ENCODE measurements around the gene STPG3.

STPG3 gene

DNA sequence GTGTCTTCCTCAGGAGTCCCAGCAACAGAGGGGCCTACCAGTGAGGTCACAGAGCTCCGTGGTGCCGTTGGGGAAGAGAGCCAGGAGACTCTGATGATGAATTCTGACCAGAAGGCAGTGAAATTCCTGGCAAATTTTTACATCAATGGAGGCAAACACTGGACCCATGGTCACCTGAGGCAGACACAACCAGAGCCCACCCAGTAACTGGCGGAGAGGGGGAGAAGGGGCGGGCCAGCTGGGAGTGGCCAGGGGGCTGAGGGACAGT lies at the start of gene STPG3:
Gene STPG3, plus strand, starts transcription at position 93 of the 268 bp plus-strand sequence. Its CDS starts 1 bp downstream, at position 94.
- no peak for DNase-seq (ENCODE audit: insufficient read length, low spot score)
- FAIRE-seq, result no peak

DNA sequence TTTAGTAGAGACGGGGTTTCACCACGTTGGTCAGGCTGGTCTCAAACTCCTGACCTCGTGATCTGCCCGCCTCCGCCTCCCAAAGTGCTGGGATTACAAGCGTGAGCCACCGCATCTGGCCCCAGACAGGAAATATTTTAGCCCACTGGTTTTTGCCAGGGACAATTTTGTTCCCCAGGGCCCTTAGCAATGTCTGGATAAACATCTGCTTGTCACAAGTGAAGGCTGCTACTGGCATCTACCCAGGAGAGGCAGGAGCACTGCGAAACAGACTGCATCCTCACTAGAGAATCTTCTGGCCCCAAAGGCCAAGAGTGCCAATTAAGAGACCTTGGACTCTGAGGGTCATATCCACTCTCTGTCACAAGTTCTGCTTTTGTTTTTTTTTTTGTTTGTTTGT lies 48.1 kb upstream of the STPG3 start:
- DNase-seq (ENCODE audit: insufficient read length, low spot score), result no peak
- FAIRE-seq, result no peak

DNA sequence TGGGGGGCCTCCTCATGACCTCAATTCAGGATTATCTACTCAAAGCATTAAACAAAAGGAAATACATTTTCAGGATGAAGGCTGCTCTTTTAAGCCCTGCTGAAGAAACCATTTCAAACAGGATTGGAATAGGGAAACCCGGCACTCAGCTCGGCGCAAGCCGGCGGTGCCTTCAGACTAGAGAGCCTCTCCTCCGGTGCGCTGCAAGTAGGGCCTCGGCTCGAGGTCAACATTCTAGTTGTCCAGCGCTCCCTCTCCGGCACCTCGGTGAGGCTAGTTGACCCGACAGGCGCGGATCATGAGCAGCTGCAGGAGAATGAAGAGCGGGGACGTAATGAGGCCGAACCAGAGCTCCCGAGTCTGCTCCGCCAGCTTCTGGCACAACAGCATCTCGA lies 46.4 kb upstream of the STPG3 start:
- DNase-seq (ENCODE audit: insufficient read length, low spot score) (no peak), FAIRE-seq (no peak)

DNA sequence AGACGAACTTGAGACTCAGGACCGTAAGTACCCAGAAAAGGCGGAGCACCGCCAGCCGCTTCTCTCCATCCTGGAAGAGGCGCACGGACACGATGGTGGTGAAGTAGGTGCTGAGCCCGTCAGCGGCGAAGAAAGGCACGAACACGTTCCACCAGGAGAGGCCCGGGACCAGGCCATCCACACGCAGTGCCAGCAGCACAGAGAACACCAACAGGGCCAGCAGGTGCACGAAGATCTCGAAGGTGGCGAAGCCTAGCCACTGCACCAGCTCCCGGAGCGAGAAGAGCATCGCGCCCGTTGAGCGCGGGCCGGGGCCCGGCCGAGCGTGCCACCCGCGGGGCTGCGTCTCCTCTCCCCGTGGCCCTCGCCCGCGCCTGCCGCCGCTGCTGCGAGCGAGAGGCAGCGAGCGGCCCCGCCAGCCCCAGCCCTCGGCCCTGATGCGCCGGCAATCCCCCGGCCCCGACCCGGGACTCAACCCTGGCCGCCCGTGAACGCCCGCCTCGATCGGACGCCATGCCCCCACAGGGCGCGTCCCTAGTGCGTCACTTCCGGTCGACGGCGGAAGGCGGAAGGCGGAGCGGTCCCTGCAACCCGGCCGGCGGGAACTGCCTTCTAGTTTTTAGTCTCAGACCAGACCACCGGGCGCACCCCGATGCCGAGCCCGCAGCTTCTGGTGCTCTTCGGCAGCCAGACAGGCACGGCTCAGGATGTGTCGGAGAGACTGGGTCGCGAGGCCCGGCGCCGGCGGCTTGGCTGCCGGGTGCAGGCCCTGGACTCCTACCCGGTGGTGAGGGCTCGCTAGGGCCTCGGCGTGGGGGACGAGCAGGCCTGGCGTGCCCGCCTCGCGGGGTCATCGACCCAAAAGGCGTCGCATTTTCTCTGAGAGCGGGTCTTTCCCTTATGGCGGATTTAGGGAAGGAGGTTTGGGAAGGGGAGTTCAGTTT lies 45.7 kb upstream of the STPG3 start, which contains the start of the genes NDOR1 and TMEM203:
Gene NDOR1, plus strand, starts transcription at position 575 of the 944 bp plus-strand sequence. Its CDS starts 78 bp downstream, at position 653.
Gene TMEM203, minus strand, starts transcription at position 523 of the 944 bp plus-strand sequence. Its CDS starts 234 bp downstream, at position 289.
- FAIRE-seq (peak; percentile 89), DNase-seq (ENCODE audit: insufficient read length, low spot score) (peak; percentile 98)

DNA sequence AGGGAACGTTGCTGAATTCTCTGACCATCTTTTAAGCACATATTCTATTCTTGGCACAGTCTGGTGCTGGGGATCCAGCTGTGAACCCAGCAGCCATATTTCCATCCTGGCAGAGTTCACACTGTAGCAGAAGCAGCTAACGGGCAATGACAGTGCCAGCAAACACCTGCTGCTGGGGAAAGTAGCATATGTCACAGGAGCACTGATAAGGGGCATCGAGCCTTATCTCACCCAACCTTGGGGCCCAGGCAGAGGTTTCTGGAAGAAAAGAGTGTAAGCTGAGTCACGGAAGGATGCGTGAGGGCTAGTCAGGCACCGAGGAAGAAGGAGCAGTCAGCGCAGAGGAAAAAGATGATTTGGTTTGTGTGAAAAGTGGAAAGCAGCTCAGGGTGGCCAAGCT lies 44.5 kb upstream of the STPG3 start:
- DNase-seq (ENCODE audit: insufficient read length, low spot score) (no peak), FAIRE-seq (no peak)

DNA sequence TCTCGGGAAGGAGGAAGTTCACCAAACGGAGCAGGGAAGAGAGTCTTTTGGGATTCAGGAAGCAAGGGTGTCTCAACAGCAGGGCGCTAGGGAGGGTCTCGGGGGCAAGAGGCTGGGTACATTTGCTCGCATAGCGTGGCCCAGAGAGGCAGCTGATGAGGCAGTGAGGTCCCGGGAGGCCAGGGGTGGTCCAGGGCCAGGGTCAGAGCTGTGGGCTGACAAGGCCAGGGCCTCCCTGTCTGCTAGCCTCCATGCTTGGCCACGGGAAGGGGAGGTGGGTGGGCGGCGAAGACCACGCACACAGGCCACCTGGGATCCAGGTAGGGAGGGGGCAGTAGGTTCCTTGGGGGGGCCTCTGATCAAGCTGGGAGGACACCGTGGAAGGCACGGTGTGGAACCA lies 39.6 kb upstream of the STPG3 start:
- DNase-seq (ENCODE audit: insufficient read length, low spot score), result no peak
- FAIRE-seq, result no peak

DNA sequence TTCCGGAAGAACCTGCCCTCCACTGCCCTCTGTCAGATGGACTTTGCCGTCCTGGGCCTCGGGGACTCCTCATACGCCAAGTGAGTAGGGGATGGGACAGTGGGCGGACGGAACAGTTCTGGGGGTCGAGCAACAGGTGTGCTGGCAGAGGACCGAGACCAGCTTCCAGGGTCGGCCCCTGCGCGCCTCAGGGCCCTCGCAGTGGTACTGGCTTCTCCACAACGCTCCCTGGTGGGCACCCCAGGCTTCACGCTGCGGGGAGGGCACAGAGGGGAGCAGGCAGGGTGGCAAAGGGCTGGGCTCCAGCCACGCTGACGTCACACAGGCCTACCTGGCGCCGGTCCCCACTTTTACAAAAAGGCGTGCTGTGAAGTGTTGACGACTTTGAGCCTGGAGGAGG lies 38.6 kb upstream of the STPG3 start:
- DNase-seq (ENCODE audit: insufficient read length, low spot score) (no peak), FAIRE-seq (no peak)

DNA sequence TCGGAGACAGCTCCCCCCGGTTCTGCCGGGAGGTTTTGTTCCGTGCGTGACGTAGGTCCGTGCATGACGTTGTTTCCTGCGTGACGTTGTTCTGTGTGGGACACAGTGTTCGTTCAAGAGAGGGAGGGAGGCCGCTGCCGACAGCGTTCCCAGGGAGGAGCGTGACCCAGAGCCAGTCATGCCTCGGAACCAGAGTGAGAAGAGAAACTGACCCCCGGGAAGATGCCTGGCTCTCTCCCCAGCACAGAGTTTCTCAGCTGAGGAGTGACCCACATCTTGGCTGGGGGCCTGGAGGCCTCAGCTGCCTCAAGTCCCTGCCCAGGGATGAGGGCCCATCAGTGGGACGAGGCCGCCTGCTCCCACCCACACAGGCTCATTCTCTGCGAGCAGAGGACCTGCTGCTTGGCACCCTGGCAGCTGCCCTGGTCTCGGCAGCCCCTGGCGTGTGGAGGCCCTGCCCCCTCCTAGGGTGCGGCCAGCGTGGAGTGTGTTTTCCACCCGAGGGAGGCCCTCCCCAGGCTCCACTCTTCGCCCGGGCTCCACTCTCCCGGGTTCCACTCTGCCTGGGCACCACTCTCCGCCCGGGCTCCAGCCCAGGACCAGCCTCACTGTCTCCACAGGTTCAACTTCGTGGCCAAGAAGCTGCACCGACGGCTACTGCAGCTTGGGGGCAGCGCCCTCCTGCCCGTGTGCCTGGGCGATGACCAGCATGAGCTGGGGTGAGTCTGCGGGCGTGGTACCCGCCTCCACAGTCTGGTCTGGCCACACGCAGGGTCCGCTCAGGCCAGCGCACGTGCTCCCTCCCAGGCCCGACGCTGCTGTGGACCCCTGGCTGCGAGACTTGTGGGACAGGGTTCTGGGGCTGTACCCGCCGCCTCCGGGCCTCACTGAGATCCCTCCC lies 37.7 kb upstream of the STPG3 start:
- no peak for DNase-seq (ENCODE audit: insufficient read length, low spot score)
- no peak for FAIRE-seq

DNA sequence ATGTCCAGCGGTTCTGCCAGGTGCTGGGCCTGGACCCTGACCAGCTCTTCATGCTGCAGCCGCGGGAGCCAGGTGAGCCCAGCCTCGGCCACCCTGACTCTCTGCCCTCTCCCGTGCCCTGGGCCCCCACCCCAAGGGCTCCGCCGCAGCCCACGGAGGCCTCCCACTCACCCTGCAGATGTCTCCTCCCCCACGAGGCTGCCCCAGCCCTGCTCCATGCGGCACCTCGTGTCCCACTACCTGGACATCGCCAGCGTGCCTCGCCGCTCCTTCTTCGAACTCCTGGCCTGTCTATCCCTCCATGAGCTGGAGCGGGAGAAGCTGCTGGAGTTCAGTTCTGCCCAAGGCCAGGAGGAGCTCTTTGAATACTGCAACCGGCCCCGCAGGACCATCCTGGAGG lies 36.5 kb upstream of the STPG3 start:
- DNase-seq (ENCODE audit: insufficient read length, low spot score) (no peak), FAIRE-seq (no peak)

DNA sequence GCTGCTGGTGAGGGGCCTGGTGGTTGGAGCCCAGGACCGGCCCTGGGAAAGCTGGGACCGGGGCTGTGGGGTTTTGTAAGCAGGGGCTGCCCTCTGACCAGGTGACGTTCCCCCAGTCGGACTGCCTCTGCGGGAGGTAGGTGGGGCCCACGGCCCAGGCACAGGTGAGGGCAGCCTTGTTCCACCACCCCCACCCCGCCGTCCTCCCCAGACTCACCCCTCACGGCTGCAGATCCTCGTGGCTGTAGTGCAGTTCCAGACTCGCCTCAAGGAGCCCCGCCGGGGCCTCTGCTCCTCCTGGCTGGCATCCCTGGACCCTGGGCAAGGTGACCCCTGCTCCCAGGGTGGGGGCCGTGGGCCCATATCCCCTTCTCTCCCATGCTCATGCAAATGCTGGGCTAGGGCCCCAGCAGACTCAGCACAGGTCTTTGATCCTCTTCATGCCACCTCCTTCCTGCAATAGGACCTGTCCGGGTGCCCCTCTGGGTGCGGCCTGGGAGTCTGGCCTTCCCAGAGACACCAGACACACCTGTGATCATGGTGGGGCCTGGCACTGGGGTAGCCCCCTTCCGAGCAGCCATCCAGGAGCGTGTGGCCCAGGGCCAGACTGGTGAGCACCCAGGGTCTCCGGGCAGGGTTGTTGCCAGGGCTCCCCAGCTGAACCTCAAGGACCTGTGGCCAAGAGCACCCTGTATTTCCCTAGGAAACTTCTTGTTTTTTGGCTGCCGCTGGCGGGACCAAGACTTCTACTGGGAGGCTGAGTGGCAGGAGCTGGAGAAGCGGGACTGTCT lies 35.7 kb upstream of the STPG3 start:
- FAIRE-seq (no peak), DNase-seq (ENCODE audit: insufficient read length, low spot score) (no peak)

DNA sequence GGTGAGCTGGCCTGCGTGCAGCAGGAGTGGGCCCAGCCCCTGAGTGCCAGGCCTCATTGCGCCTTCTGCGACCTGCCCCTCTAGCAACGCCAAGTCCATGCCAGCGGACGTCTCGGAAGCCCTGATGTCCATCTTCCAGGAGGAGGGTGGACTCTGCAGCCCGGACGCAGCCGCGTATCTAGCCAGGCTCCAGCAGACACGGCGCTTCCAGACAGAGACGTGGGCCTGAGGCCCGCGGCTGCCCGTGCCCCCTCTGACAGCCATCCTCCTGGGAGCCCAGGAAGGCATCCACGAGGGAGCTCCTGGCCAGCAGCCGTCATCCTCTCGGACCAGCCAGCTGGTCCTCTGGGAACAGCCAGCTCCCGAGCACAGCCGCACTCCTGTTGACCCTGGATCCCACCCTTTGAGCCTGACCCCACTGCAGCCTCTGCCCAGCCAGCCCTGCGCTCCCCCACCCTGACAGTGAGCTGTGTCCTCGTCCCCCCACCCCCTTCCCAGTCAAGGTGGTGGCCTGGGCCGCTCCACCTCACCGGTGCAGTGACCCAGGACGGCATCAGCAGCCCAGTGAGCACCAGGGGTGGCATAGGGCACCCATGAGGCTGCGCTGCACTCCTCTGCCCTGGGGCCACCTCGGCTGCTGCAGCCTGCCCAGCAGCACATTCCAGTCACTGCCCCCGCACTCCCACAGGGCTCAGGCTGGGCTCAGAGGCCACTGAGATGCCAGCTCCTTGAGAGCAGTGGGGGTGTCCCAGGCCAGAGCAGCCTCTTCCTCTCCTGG lies 34.7 kb upstream of the STPG3 start:
- FAIRE-seq (no peak), DNase-seq (ENCODE audit: insufficient read length, low spot score) (no peak)

DNA sequence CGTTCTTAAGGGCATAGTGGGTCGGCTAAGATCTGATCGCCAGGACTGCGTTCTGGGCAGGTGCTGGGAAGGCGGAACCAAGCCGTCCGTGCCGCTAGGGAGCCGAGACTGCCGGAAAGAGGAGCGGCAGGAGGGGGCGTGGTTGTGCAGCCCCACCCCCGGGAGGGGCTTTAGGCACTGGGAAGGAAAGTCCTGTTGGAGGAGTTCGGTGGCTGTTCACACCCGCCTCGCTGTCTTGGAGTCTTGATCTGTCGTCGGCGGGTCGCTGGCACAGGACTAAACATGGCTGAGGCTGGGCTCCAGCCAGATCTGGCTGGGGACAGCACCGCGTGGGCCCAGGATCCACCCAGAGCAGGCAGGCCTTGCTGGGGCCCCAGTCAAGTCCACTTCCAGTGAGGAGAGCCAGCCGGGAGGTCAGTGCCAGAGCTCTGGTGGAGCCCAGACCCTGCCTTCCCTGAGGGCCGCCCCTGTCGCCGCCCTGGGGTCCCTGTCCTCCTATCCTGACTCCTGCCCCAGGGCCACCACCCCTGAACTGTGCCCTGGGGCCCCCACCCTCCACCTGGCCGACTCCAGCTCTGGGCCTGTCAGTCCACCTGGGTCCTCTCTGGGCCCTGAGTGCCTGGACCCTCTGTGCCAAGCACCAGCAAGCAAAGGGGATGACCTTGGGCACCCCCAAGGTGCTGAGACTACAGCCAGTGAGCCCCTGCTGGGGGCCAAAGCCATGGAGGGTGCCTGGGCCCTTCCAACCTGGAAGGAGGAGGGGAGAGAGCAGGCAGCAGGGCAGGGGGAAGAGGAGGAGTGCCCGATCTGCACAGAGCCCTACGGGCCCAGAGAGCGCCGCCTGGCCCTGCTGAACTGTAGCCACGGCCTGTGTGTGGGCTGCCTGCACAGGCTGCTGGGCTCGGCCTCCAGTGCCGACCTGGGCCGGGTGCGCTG lies 33.5 kb upstream of the STPG3 start:
- FAIRE-seq (no peak), DNase-seq (ENCODE audit: insufficient read length, low spot score) (no peak)

DNA sequence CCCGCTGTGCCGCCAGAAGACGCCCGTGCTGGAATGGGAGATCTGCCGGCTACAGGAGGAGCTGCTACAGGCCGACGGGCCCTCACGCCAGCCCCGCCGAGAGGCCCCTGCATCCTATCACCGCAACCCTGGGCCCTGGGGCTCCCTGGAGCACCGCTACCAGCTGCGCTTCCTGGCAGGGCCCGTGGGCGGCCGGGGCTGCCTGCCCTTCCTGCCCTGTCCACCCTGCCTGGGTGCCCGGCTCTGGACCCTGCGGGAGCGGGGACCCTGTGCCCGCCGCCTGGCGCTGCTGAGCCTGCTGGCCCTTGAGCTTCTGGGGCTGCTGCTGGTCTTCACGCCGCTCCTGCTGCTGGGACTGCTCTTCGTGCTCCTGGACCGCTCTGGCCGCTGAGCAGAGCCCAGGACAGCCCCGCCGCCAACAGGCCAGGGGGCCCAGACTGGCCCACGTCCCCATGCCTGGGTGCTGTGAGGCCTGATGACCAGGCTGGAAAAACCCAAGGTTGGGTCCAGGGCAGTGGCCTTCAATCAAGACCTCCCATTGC lies 32.8 kb upstream of the STPG3 start:
- DNase-seq (ENCODE audit: insufficient read length, low spot score) (no peak), FAIRE-seq (no peak)

DNA sequence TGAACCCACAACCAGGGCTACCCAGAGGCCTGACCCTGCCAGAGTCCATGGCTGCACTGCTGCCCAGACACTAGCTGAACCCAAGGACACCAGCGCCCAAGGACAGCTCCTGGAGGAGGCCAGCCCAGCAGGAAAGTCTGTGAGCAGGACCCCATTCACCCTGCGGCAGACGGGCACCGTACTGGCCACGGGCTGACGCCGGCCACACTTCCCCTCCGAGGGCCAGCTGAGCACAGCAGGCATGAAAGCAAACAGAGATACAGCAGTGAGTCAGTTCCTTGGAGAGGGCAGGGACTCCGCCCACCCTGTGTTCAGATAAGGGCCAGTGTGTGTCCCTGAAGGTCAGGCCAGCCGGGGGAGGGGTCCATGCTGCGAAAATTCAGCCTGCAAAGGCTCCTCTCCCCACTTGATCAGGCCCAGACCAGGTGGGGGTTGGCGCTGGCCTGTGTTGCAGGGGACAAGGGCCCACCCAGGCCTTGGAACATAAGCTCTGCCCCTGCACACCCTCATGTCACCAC lies 32.3 kb upstream of the STPG3 start:
- DNase-seq (ENCODE audit: insufficient read length, low spot score) (no peak), FAIRE-seq (no peak)

DNA sequence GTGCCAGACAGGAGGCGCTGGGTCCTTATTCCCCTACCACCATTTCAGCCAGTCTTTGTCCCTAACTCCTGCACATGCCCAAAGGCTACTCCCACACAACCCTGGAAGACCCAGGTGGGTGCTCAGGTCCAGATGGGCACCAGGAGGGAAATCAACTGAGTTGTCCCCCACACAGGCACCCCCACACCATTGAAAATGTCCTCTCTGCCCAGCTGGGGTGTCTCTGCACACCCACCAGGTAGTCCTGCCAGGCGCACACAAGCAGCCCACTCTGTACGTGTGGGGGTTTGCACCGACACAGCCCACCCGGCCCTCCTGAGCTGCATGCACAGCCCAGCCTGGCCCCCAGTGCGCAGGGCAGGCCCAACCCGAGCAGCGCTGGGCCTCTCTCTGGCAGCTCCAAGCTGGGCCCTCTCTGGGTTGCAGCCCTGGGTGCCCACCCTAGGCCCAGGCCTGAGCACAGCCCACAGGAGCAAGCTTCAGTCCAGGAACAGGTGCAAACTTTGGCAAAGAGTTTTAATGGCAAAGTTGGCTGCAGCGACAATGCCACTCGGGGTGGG lies 31.2 kb upstream of the STPG3 start:
- no peak for FAIRE-seq
- no peak for DNase-seq (ENCODE audit: insufficient read length, low spot score)

DNA sequence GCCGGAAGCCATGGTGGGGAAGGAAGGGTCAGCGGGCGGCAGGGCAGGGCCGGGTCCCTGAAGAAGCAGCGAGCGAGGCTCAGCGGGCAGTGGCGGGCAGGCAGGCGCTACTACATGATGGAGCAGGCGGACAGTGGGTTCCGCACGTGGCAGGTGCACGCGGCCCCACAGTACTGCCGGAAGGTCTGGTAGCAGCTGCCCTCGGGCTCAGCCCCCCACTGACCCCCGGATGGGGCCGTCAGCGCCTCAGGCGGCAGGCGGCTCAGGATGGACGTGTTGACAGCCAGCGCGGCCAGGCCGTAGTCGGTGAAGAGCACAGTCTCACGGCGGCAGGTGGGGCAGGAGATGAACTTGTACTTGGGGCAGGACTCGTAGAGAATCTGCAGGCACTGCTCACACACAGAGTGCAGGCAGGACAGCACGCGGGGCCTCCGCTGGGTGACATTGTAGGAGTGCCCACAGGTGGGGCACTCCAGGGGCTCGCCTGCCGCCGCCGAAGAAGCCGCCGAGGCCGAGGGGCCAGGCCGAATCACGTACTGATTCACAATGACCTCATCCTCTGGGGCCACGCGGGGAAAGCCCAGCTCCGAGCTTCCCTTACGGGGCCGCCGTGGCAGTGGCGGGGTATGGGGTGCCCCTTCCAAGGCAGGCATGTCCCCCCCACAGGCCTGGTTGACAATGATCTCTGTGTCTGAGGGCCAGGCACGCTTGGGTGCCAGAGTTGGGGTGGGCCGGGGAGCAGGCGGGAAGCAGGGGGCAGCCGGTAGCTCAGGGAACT lies 30.6 kb upstream of the STPG3 start:
- FAIRE-seq, result no peak
- DNase-seq (ENCODE audit: insufficient read length, low spot score), result no peak

DNA sequence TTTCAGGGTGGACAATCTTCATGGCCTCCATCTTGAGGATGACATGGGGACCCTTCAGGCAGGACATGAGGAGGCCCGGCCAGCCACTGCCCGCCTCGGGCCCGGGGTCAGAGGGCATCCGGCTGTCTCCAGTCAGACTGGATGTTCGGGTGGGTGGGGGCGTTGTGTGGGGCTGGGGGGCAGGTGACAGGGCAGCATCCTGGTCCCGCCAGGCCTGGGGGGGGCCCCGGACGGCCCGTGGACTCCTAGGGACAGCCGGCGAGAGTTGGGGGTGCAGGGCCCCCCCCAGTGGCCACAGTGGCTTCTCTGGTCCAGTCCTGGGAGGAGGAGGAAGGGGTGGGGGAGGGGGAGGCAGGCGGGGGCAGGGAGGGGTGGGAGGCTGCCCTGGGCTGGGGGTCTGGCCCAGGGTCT lies 30.0 kb upstream of the STPG3 start:
- DNase-seq (ENCODE audit: insufficient read length, low spot score) (no peak), FAIRE-seq (no peak)
